AG04449 (cell line): ENCODE data around the gene C1QTNF5.

Source experiments
- CTCF ChIA-PET: fragments of 350-600 bp; formaldehyde crosslinking; extraction: SDS; loops from one replicate; lab custom pipeline; 2021; ENCODE audit warnings: antibody characterized with exemption; lab: Yijun Ruan, JAX
- POLR2A ChIA-PET: fragments of 400-600, 350-600 bp; formaldehyde crosslinking; extraction: SDS; loops from one replicate; lab custom pipeline; 2020; ENCODE audit warnings: antibody characterized with exemption, inconsistent platforms; lab: Yijun Ruan, JAX
- DNase-seq: peaks from one replicate; pipeline ENCODE4 v3.0.0-alpha.2; 2010; ENCODE audit warnings: low read depth, low spot score
- H3K4me3 ChIP-seq: 2 replicates; pipeline ENCODE4 v1.5.1; 2011; ENCODE audit warnings: low read depth, mild to moderate bottlenecking, control low read depth, low read length
- TF ChIP-seq, protein P1 (sequence below): IDR thresholded peaks from one replicate; pipeline ENCODE4 v1.5.1; 2011; ENCODE audit warnings: mild to moderate bottlenecking, moderate library complexity, low read length, control low read depth, inconsistent platforms; ENCODE audit not compliant: insufficient read depth; ENCODE audit errors: missing control alignments

The C1QTNF5 gene

DNA sequence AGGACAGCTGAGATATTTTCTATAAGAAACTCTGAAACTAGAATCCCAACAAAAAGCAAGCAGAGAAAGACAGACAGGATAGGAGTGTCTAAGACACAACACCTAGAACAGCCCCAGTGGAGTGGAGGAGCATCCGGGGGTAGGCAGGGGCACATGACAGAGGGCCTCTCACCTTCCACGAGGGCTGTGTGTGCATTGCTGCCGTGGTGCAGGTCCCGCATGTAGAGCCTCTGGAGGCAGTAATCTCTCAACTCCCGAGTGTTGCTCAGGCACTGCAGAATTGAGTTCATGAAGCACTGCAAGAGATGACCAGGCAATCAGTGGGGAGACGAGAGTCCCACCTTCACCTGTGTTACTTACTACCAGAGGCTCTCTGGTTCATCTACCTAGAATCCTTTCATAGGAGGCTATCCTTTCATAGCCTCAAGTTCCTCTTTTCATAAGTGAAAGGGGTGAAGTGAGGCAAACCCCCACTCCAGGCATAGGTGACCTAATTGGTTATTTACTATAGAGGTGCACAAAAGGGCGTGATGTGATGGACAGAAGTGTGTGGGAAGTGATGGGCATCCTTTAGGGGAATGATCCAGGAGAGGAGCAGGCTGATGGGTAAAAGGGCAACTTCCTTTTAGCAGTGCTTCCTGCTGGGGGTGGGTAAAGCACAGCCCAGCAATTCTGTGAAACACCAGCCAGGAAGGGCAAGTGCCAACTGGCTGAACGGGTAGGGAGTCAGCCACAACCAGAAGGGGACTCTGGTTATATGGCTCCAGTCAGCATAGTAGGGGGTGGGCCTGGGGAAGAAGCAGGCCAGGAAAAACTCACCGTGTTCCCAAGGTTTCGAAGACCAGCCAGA is 18.9 kb upstream of the C1QTNF5 start:
- ChIA-PET POLR2A (no interaction called here), CTCF (interaction anchor here (1.0 to 5.1 kb wide), 11 partner anchors 8 to 115 kb away, joined by 3 to 365 read pairs (median 84); partner anchors contain the start of genes C1QTNF5, MFRP and USP2)
- DNase-seq: no peak
- H3K4me3 ChIP-seq: no peak overlapping the region
- TF ChIP-seq, protein P1, sequence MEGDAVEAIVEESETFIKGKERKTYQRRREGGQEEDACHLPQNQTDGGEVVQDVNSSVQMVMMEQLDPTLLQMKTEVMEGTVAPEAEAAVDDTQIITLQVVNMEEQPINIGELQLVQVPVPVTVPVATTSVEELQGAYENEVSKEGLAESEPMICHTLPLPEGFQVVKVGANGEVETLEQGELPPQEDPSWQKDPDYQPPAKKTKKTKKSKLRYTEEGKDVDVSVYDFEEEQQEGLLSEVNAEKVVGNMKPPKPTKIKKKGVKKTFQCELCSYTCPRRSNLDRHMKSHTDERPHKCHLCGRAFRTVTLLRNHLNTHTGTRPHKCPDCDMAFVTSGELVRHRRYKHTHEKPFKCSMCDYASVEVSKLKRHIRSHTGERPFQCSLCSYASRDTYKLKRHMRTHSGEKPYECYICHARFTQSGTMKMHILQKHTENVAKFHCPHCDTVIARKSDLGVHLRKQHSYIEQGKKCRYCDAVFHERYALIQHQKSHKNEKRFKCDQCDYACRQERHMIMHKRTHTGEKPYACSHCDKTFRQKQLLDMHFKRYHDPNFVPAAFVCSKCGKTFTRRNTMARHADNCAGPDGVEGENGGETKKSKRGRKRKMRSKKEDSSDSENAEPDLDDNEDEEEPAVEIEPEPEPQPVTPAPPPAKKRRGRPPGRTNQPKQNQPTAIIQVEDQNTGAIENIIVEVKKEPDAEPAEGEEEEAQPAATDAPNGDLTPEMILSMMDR: no peak

DNA sequence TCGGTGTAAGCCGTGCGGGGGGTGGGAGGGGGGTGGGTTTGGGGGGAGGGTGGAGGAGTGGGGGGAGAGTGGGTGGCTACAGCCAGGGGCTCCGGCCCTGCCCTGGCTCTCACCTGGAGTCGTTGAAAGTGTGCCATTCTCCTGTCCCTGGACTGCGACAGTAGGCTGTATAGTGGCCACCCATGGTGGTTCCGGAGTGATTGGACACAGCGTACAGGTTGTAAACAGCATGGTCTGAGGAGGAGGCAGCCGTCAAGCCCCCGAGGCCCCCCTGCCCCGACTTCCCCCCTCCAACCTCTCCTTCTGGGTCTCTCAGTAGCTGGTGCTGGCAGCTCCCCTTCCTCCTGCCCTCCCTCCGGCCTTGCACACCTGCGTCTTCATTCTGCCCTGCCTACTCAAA is 16.4 kb upstream of the C1QTNF5 start:
- CTCF ChIA-PET: interaction anchor here (0.8 to 5.1 kb wide), 23 partner anchors 11 to 153 kb away, joined by 3 to 365 read pairs (median 9); partner anchors contain the start of genes C1QTNF5, MFRP and USP2
- TF ChIP-seq, protein P1: no peak
- peak overlapping the region; percentile 69 for H3K4me3 ChIP-seq
- DNase-seq: no peak
- POLR2A ChIA-PET: interaction anchor here (0.6 to 1.4 kb wide), 2 partner anchors 18 to 19 kb away, joined by 3 to 11 read pairs; no protein-coding TSS in a partner anchor

DNA sequence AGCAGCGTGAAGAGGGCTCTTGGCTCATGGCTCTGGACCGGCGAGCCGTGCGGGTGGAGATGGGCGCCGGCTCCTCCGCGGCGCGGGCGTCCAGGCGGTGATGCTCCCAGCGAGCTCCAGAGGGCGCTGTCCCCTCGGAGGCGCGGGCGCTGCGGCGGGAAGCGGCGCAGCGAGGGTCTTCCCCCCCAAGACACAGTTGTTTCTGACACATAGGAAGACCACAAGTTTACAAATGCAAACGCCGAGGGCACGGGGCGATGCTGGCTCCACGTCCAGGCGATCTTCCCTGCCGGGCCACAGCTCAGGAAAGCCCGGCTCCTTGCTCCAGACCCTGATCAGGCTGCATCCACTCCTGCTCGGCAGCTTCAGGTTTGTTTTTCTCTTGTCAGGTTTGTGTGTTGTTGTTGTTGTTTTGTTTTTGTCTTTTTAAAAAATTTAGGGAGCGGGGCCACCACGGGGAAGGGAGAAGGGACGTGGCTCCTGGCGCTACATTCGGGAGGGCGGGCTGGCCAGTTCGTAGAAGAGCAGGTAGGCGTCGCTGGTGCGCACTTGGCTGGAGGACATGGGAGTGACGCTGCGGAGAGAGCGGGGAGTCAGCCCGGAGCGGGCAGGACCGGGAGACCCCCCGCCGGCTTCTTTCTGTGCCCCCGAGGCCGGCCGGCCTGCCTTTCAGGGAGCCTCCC is 15.8 kb upstream of the C1QTNF5 start:
- peak overlapping the region; percentile 69 for H3K4me3 ChIP-seq
- TF ChIP-seq, protein P1: peak; percentile 98
- ChIA-PET POLR2A (interaction anchor here (0.6 to 1.4 kb wide), 2 partner anchors 18 to 19 kb away, joined by 3 to 11 read pairs; no protein-coding TSS in a partner anchor), CTCF (interaction anchor here (0.6 to 5.1 kb wide), 44 partner anchors 11 to 1433 kb away, joined by 3 to 365 read pairs (median 5); partner anchors contain the start of genes C1QTNF5, CBL, MFRP and RNF26)
- no peak for DNase-seq

DNA sequence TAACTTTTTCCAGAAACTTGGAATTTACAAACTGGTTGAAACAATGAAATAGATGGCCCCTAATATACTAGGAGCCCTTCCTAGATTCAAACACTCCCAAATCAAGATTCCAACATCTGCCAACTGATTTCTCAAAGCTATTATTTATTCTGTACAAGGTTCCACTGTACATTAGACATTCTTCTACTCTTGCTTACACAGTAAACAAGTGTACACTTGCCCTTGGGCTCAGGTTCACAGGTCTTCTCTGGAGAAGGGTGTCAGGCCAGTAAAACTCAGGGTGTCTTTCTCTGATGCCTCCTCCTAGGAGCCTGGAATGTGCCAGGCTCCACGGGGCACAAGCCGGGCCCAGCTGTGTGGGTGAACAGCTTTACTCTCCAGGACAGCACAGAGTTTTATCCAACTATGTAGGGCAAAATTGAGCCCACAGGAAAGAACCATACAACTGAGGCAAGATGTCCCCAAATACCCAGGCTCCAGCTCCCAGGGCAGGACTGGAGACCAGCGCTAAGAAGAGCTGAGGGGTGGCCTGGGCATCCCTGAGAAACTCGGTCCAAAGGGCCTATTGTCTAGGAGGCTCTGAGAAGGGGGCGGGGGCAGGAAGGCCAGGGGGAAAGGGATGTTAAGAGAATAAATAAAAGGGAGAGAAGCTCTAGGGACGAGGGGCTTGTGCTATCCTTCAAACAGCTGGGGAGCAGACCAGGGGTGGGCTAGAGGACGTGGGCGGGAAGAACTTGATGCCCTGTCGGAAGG is 14.6 kb upstream of the C1QTNF5 start:
- ChIA-PET POLR2A (interaction anchor here (1.2 to 1.4 kb wide), 2 partner anchors 17 to 78 kb away, joined by 4 to 11 read pairs; no protein-coding TSS in a partner anchor), CTCF (interaction anchor here (0.8 to 5.1 kb wide), 29 partner anchors 11 to 724 kb away, joined by 3 to 365 read pairs (median 8); partner anchors contain the start of genes C1QTNF5, CBL, MFRP and RNF26)
- TF ChIP-seq, protein P1: no peak
- no peak overlapping the region for H3K4me3 ChIP-seq
- no peak for DNase-seq

DNA sequence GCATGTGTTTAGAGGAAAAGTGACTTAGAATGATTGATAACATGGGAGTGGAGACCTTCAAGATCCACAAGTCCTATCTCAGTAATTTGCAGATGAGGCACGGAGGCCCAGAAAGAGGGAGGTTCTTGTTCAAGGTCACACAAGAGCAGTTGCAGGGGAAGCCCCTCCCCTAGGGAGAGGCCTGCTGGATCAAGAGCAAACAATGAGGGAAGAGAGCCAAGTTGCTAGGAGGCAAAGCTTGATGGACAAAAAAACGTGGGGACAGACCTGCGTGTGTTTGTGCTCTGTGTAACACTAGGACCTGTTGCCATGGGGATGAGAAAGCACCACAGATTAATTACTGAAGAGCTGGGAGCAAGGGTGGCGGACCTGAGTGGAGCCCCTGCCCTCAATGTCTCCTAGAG is 12.2 kb upstream of the C1QTNF5 start:
- ChIA-PET CTCF (interaction anchor here (0.6 to 7.6 kb wide), 10 partner anchors 9 to 124 kb away, joined by 3 to 123 read pairs (median 10); partner anchors contain the start of genes C1QTNF5 and USP2), POLR2A (no interaction called here)
- TF ChIP-seq, protein P1: no peak
- H3K4me3 ChIP-seq: no peak overlapping the region
- DNase-seq: no peak
